A673 (cell line): Measurements from ENCODE around the gene NRM. TPM values are rescaled to one million over a fixed set of nuclear protein-coding genes. Genes with fewer than 3 reads are reported as not detected.

Source experiments
- BruUV-seq: library from RNA; stranded (reverse); fragments of 400-500 nt; replicated peaks from 2 replicates; lab custom pipeline; 2021; lab: Mats Ljungman, UMichigan
- CTCF ChIA-PET: fragments of 300-600 bp; sonication (Branson Sonifier 250); formaldehyde crosslinking; loops from one replicate; lab custom pipeline; 2022; ENCODE audit warnings: antibody characterized with exemption; lab: Charles Lee
- POLR2A ChIA-PET: fragments of 300-600 bp; sonication (Branson Sonifier 250); formaldehyde crosslinking; loops from one replicate; lab custom pipeline; 2022; ENCODE audit warnings: antibody characterized with exemption; ENCODE audit not compliant: low non-redundant PET; lab: Charles Lee
- DNase-seq: peaks from one replicate; pipeline ENCODE4 v3.0.0-alpha.2; 2015; ENCODE audit warnings: low spot score
- H3K27ac ChIP-seq: fragments of 200-600 bp; sonication (generic); 2 replicates; pipeline ENCODE4 v1.5.1; 2016; ENCODE audit warnings: mixed run types, low read depth, mild to moderate bottlenecking, mixed read lengths, antibody characterized with exemption, low read length; ENCODE audit not compliant: poor library complexity, severe bottlenecking
- H3K27me3 ChIP-seq: fragments of 200-600 bp; sonication (generic); replicated peaks from 2 replicates; pipeline ENCODE4 v1.6.1; 2017; ENCODE audit warnings: mixed run types, low read depth, mild to moderate bottlenecking, mixed read lengths, antibody characterized with exemption, low read length; ENCODE audit not compliant: insufficient read depth, poor library complexity
- H3K36me3 ChIP-seq: fragments of 200-600 bp; sonication (generic); 2 replicates; pipeline ENCODE4 v1.6.1; 2016; ENCODE audit warnings: mixed run types, mild to moderate bottlenecking, mixed read lengths, antibody characterized with exemption, low read length; ENCODE audit not compliant: insufficient read depth, poor library complexity, severe bottlenecking
- H3K4me1 ChIP-seq: fragments of 200-600 bp; sonication (generic); 2 replicates; pipeline ENCODE4 v1.6.1; 2017; ENCODE audit warnings: mixed run types, mild to moderate bottlenecking, mixed read lengths, antibody characterized with exemption, low read length; ENCODE audit not compliant: insufficient read depth, poor library complexity, severe bottlenecking
- H3K4me3 ChIP-seq: fragments of 200-600 bp; sonication (generic); 2 replicates; pipeline ENCODE4 v1.5.1; 2016; ENCODE audit warnings: low read depth, mixed run types, mild to moderate bottlenecking, mixed read lengths, low read length; ENCODE audit not compliant: poor library complexity, severe bottlenecking
- H3K9me3 ChIP-seq: fragments of 200-600 bp; sonication (generic); 2 replicates; pipeline ENCODE4 v1.6.1; 2016; ENCODE audit warnings: mixed run types, low read depth, mild to moderate bottlenecking, mixed read lengths, antibody characterized with exemption, low read length; ENCODE audit not compliant: poor library complexity, severe bottlenecking
- CTCF ChIP-seq: fragments of 300-800, 200-600 bp; sonication (generic); conservative IDR thresholded peaks from 2 replicates; pipeline ENCODE4 v1.5.1; 2017; ENCODE audit warnings: low read depth, mild to moderate bottlenecking, antibody characterized with exemption, low read length, moderate library complexity, mixed read lengths
- EZH2 ChIP-seq: fragments of 200-600 bp; sonication (generic); IDR thresholded peaks from 2 replicates; pipeline ENCODE4 v1.6.1; 2017; ENCODE audit warnings: borderline replicate concordance, low read depth, mild to moderate bottlenecking, mixed read lengths, antibody characterized with exemption, low read length; ENCODE audit not compliant: poor library complexity, severe bottlenecking
- intact Hi-C: fragments of 100-400 bp; cut with micrococcal nuclease; formaldehyde crosslinking; loops from one replicate; pipeline ENCODE4 v1.10.0; 2022; ENCODE audit not compliant: unreplicated experiment
- total RNA-seq: library from RNA; stranded (reverse); gene quantifications from 2 replicates; pipeline ENCODE4 v1.2.3, GENCODE V29; 2021

NRM gene
- total RNA-seq, 1 experiment from 2014 or later = 49.8 TPM

GRCh38 chr6:30716879-30717128, 26.0 kb upstream of the NRM start:
- no peak for TF ChIP-seq CTCF
- no peak for TF ChIP-seq EZH2
- ChIA-PET POLR2A (interaction anchor here (0.6 to 1.0 kb wide), 3 partner anchors 28 to 165 kb away, joined by 3 to 4 read pairs (median 3); no protein-coding TSS in a partner anchor), CTCF (interaction anchor here (0.6 to 0.8 kb wide), 2 partner anchors 38 to 682 kb away, joined by 3 to 5 read pairs; no protein-coding TSS in a partner anchor)
- DNase-seq = no peak
- H3K4me1 ChIP-seq = peaks cover 19% of the 10 kb centered on the region
- H3K4me3 ChIP-seq = peak overlapping the region; percentile 50
- BruUV-seq = no TSS peak
- peak overlapping the region; percentile 94 for H3K27ac ChIP-seq
- no peaks in the 10 kb centered on the region for H3K27me3 ChIP-seq
- H3K36me3 ChIP-seq = peaks cover 38% of the 10 kb centered on the region
- H3K9me3 ChIP-seq = no peaks in the 10 kb centered on the region
- intact Hi-C loops = loop anchor here (1.0 to 2.0 kb wide), 2 partner anchors 26 to 100 kb away; partner anchors contain the start of genes MRPS18B, NRM and PPP1R10

- no peaks in the 10 kb centered on the region for H3K9me3 ChIP-seq
- no peak for DNase-seq
- POLR2A ChIA-PET = no interaction called here
- no peak for TF ChIP-seq CTCF
- TF ChIP-seq EZH2 = no peak
- H3K27me3 ChIP-seq = no peaks in the 10 kb centered on the region
- CTCF ChIA-PET = interaction anchor here (0.6 to 0.7 kb wide), 2 partner anchors 16 to 42 kb away, joined by 3 to 4 read pairs; no protein-coding TSS in a partner anchor
- intact Hi-C loops = no loop called here
- no peak overlapping the region for H3K27ac ChIP-seq
- no peak overlapping the region for H3K4me3 ChIP-seq
- BruUV-seq = no TSS peak
- peaks cover 17% of the 10 kb centered on the region for H3K4me1 ChIP-seq
- H3K36me3 ChIP-seq = peaks cover 53% of the 10 kb centered on the region
Measured at GRCh38 chr6:30714263-30714662, 23.5 kb upstream of the NRM start.

- Histone ChIP-seq H3K4me1 (peaks cover 7% of the 10 kb centered on the region), H3K4me3 (no peak overlapping the region), H3K27ac (no peak overlapping the region), H3K27me3 (no peaks in the 10 kb centered on the region), H3K9me3 (no peaks in the 10 kb centered on the region), H3K36me3 (peaks cover 64% of the 10 kb centered on the region)
- ChIA-PET POLR2A (no interaction called here), CTCF (no interaction called here)
- TF ChIP-seq EZH2 = no peak
- no peak for TF ChIP-seq CTCF
- TSS peak; percentile 3 for BruUV-seq
- no peak for DNase-seq
- intact Hi-C loops = no loop called here
Measured at GRCh38 chr6:30712441-30712945, 21.7 kb upstream of the NRM start.
